OCI-LY1 (cell line): ENCODE results near the gene MARK4.

Experiments
- H2AFZ ChIP-seq: fragments of 200-600 bp; sonication (generic), shearing (Covaris generic); 2 replicates; pipeline ENCODE4 v1.6.0; 2014; ENCODE audit warnings: antibody characterized with exemption, mild to moderate bottlenecking, low read length
- H3F3A ChIP-seq: fragments of 200-600 bp; sonication (generic), shearing (Covaris generic); 2 replicates; pipeline ENCODE4 v1.6.0; 2014; ENCODE audit warnings: mild to moderate bottlenecking, antibody characterized with exemption, low read length, moderate library complexity; ENCODE audit not compliant: insufficient read depth
- H3K27ac ChIP-seq: fragments of 200-600 bp; sonication (generic); 2 replicates; pipeline ENCODE4 v1.5.1; 2014; ENCODE audit warnings: low read length, mixed run types, mild to moderate bottlenecking, low read depth; ENCODE audit not compliant: poor library complexity, severe bottlenecking
- H3K27me3 ChIP-seq: fragments of 200-600 bp; sonication (generic); 2 replicates; pipeline ENCODE4 v1.6.0; 2014; ENCODE audit warnings: antibody characterized with exemption, mild to moderate bottlenecking, low read length, moderate library complexity; ENCODE audit not compliant: insufficient read depth
- H3K36me3 ChIP-seq: fragments of 200-600 bp; sonication (generic); 2 replicates; pipeline ENCODE4 v1.6.1; 2014; ENCODE audit warnings: mild to moderate bottlenecking, antibody characterized with exemption, low read length, moderate library complexity, mixed read lengths; ENCODE audit not compliant: insufficient read depth
- H3K4me1 ChIP-seq: fragments of 200-600 bp; sonication (generic); 2 replicates; pipeline ENCODE4 v1.5.1; 2014; ENCODE audit warnings: mild to moderate bottlenecking, low read length, moderate library complexity; ENCODE audit not compliant: insufficient read depth, severe bottlenecking
- H3K4me2 ChIP-seq: fragments of 200-600 bp; sonication (generic), shearing (Covaris generic); 2 replicates; pipeline ENCODE4 v1.6.1; 2014; ENCODE audit warnings: low read length
- H3K4me3 ChIP-seq: fragments of 200-600 bp; sonication (generic); 2 replicates; pipeline ENCODE4 v1.5.1; 2014; ENCODE audit warnings: low read length, low read depth, mild to moderate bottlenecking, mixed read lengths; ENCODE audit not compliant: poor library complexity, severe bottlenecking
- H3K79me2 ChIP-seq: fragments of 200-600 bp; shearing (Covaris generic); 2 replicates; pipeline ENCODE4 v1.6.1; 2016; ENCODE audit warnings: mixed run types, low read length, mixed read lengths; ENCODE audit not compliant: insufficient read depth
- H3K9ac ChIP-seq: fragments of 200-600 bp; sonication (generic), shearing (Covaris generic); 2 replicates; pipeline ENCODE4 v1.6.1; 2014; ENCODE audit warnings: mild to moderate bottlenecking, low read length, mixed read lengths
- H3K9me2 ChIP-seq: fragments of 200-600 bp; sonication (generic), shearing (Covaris generic); 2 replicates; pipeline ENCODE4 v1.6.1; 2014; ENCODE audit warnings: low read depth, mild to moderate bottlenecking, low read length, mixed read lengths
- H3K9me3 ChIP-seq: fragments of 200-600 bp; shearing (Covaris generic); 2 replicates; pipeline ENCODE4 v1.6.1; 2014; ENCODE audit warnings: low read length, mixed read lengths
- H4K20me1 ChIP-seq: fragments of 200-600 bp; sonication (generic), shearing (Covaris generic); 2 replicates; pipeline ENCODE4 v1.6.0; 2016; ENCODE audit warnings: mild to moderate bottlenecking, low read length; ENCODE audit not compliant: insufficient read depth
- CTCF ChIP-seq: fragments of 200-600 bp; sonication (generic), shearing (Covaris generic); IDR thresholded peaks from 2 replicates; pipeline ENCODE4 v1.5.1; 2017; ENCODE audit warnings: mild to moderate bottlenecking, antibody characterized with exemption, low read length, moderate library complexity, mixed read lengths
- EZH2 ChIP-seq: fragments of 200-600 bp; sonication (generic), shearing (Covaris generic); IDR thresholded peaks from 2 replicates; pipeline ENCODE4 v1.8.0; 2017; ENCODE audit warnings: borderline replicate concordance, mixed run types, mild to moderate bottlenecking, antibody characterized with exemption, low read length, moderate library complexity, mixed read lengths

The MARK4 gene

GRCh38 chr19:45295873-45296272 is 44.8 kb downstream of the MARK4 start:
- no peak overlapping the region for H3K4me2 ChIP-seq
- H3K9me2 ChIP-seq: no peaks in the 10 kb centered on the region
- no peaks in the 10 kb centered on the region for H3K79me2 ChIP-seq
- no peak overlapping the region for H3K27ac ChIP-seq
- no peaks in the 10 kb centered on the region for H4K20me1 ChIP-seq
- H3K9me3 ChIP-seq: no peaks in the 10 kb centered on the region
- H3K36me3 ChIP-seq: peaks cover 9% of the 10 kb centered on the region
- no peaks in the 10 kb centered on the region for H3F3A ChIP-seq
- no peak overlapping the region for H3K9ac ChIP-seq
- no peak overlapping the region for H3K4me3 ChIP-seq
- no peak overlapping the region for H2AFZ ChIP-seq
- no peak for TF ChIP-seq CTCF
- TF ChIP-seq EZH2: no peak
- H3K27me3 ChIP-seq: no peaks in the 10 kb centered on the region
- H3K4me1 ChIP-seq: no peaks in the 10 kb centered on the region

GRCh38 chr19:45296355-45296754 is 45.3 kb downstream of the MARK4 start:
- H3K4me3 ChIP-seq: no peak overlapping the region
- H3K9me2 ChIP-seq: no peaks in the 10 kb centered on the region
- no peaks in the 10 kb centered on the region for H3F3A ChIP-seq
- H3K79me2 ChIP-seq: no peaks in the 10 kb centered on the region
- no peaks in the 10 kb centered on the region for H3K27me3 ChIP-seq
- TF ChIP-seq EZH2 (no peak), CTCF (no peak)
- H3K4me1 ChIP-seq: no peaks in the 10 kb centered on the region
- no peak overlapping the region for H3K9ac ChIP-seq
- H3K36me3 ChIP-seq: peaks cover 9% of the 10 kb centered on the region
- H3K4me2 ChIP-seq: no peak overlapping the region
- H3K27ac ChIP-seq: no peak overlapping the region
- no peak overlapping the region for H2AFZ ChIP-seq
- no peaks in the 10 kb centered on the region for H4K20me1 ChIP-seq
- no peaks in the 10 kb centered on the region for H3K9me3 ChIP-seq

- Histone ChIP-seq H3K4me1 (no peaks in the 10 kb centered on the region), H3K36me3 (peaks cover 9% of the 10 kb centered on the region), H3K27ac (no peak overlapping the region), H3K79me2 (no peaks in the 10 kb centered on the region), H3F3A (no peaks in the 10 kb centered on the region), H3K27me3 (no peaks in the 10 kb centered on the region), H4K20me1 (no peaks in the 10 kb centered on the region), H3K9me2 (no peaks in the 10 kb centered on the region), H3K9ac (no peak overlapping the region), H3K4me3 (no peak overlapping the region), H3K4me2 (no peak overlapping the region), H3K9me3 (no peaks in the 10 kb centered on the region), H2AFZ (no peak overlapping the region)
- TF ChIP-seq EZH2: no peak
- no peak for TF ChIP-seq CTCF
These were observed 46.6 kb downstream of the MARK4 start for GRCh38 chr19:45297674-45298073.
